GM18498 (cell line): ENCODE data around the gene WDR20.
"Not testable (repeated sequence)": the region's sequence is repeated elsewhere in the genome, so short reads cannot be mapped to it uniquely, and the experiment has no call there.

Source experiments
- ATAC-seq: cut with Tn5 transposase; IDR thresholded peaks from one replicate; pipeline ENCODE4 v1.9.1; 2021; ENCODE audit warnings: mild to moderate bottlenecking, moderate library complexity; ENCODE audit not compliant: unreplicated experiment

The WDR20 gene

GRCh38 chr14:102170061-102170460, 30.4 kb downstream of the WDR20 start:
- ATAC-seq: no peak

- no peak for ATAC-seq
Measured at GRCh38 chr14:102171173-102172020, 31.7 kb downstream of the WDR20 start.

GRCh38 chr14:102172021-102172272, 32.2 kb downstream of the WDR20 start:
- not testable (repeated sequence) for ATAC-seq

GRCh38 chr14:102172721-102173120, 33.0 kb downstream of the WDR20 start:
- not testable (repeated sequence) for ATAC-seq

- no peak for ATAC-seq
Measured at GRCh38 chr14:102177161-102177560, 37.5 kb downstream of the WDR20 start.

GRCh38 chr14:102178806-102179205, 39.1 kb downstream of the WDR20 start:
- no peak for ATAC-seq

- no peak for ATAC-seq
Measured at GRCh38 chr14:102180248-102180998, 40.7 kb downstream of the WDR20 start.

GRCh38 chr14:102181187-102181586, 41.5 kb downstream of the WDR20 start:
- ATAC-seq: no peak

- ATAC-seq: no peak
Measured at GRCh38 chr14:102182190-102182589, 42.5 kb downstream of the WDR20 start.

- ATAC-seq: no peak
Measured at GRCh38 chr14:102182936-102183619, 43.4 kb downstream of the WDR20 start.

- ATAC-seq: no peak
Measured at GRCh38 chr14:102183886-102184285, 44.2 kb downstream of the WDR20 start.

- ATAC-seq: no peak
Measured at GRCh38 chr14:102184316-102185035, 44.8 kb downstream of the WDR20 start.

- ATAC-seq: no peak
Measured at GRCh38 chr14:102185360-102185759, 45.7 kb downstream of the WDR20 start.

GRCh38 chr14:102187044-102187443, 47.3 kb downstream of the WDR20 start:
- ATAC-seq: no peak

- no peak for ATAC-seq
Measured at GRCh38 chr14:102187568-102188001, 47.9 kb downstream of the WDR20 start.

GRCh38 chr14:102188187-102188586, 48.5 kb downstream of the WDR20 start:
- ATAC-seq: no peak

GRCh38 chr14:102189874-102190273, 50.2 kb downstream of the WDR20 start:
- ATAC-seq: no peak

GRCh38 chr14:102192840-102193502, 53.3 kb downstream of the WDR20 start:
- ATAC-seq: no peak

- ATAC-seq: no peak
Measured at GRCh38 chr14:102194856-102195255, 55.2 kb downstream of the WDR20 start.

- no peak for ATAC-seq
Measured at GRCh38 chr14:102195446-102195845, 55.7 kb downstream of the WDR20 start.
